ENCODE data around the gene ZNF362.

The ZNF362 gene

GRCh38 chr1:33259879-33260278 is 3.6 kb downstream of the ZNF362 start:
- H3K79me1 ChIP-seq (ENCODE audit: low read length) = peaks cover 36% of the 10 kb centered on the region
- H4K5ac ChIP-seq (ENCODE audit: low read length) = no peak overlapping the region
- H3K27me3 ChIP-seq (ENCODE audit: insufficient read depth, low read length, poor library complexity) = no peaks in the 10 kb centered on the region
- H4K8ac ChIP-seq (ENCODE audit: low read depth, low read length) = no peak overlapping the region
- H3K4me1 ChIP-seq (ENCODE audit: control insufficient read depth, low read depth, low read length) = peaks cover 20% of the 10 kb centered on the region
- WGBS (ENCODE audit: extremely low coverage, insufficient coverage, low lambda C conversion rate) = no CpG with 5 or more reads among the region's 3 CpGs
- no peak overlapping the region for H2AK5ac ChIP-seq (ENCODE audit: low read length)
- no peak overlapping the region for H3K4me3 ChIP-seq (ENCODE audit: low read length)
- no peak overlapping the region for H3K18ac ChIP-seq (ENCODE audit: low read length)
- no peak overlapping the region for H3K27ac ChIP-seq (ENCODE audit: low read depth, low read length)
- H3K56ac ChIP-seq (ENCODE audit: low read length) = no peak overlapping the region
- no peak overlapping the region for H3K23ac ChIP-seq (ENCODE audit: low read length)
- H3K4ac ChIP-seq (ENCODE audit: low read depth, low read length) = no peak overlapping the region
- peaks cover 34% of the 10 kb centered on the region for H3K79me2 ChIP-seq (ENCODE audit: control insufficient read depth, insufficient read depth, low read length)
- H2BK120ac ChIP-seq (ENCODE audit: low read depth, low read length) = no peak overlapping the region
- no peak overlapping the region for H3K9ac ChIP-seq (ENCODE audit: low read length)
- no peak overlapping the region for H3K4me2 ChIP-seq (ENCODE audit: low read length)
- no peak overlapping the region for H2BK5ac ChIP-seq (ENCODE audit: low read length)
- DNase-seq = no peak
- H2BK15ac ChIP-seq (replicated peaks; ENCODE audit: low read depth) = no peak overlapping the region
- peaks cover 1% of the 10 kb centered on the region for H3K36me3 ChIP-seq (ENCODE audit: control insufficient read depth, insufficient read depth, low read length)

- Histone ChIP-seq H3K4me2 (ENCODE audit: low read length) (no peak overlapping the region), H3K4me3 (ENCODE audit: low read length) (no peak overlapping the region), H3K9ac (ENCODE audit: low read length) (no peak overlapping the region), H3K4ac (ENCODE audit: low read depth, low read length) (no peak overlapping the region), H3K4me1 (ENCODE audit: control insufficient read depth, low read depth, low read length) (peaks cover 20% of the 10 kb centered on the region), H3K27me3 (ENCODE audit: insufficient read depth, low read length, poor library complexity) (no peaks in the 10 kb centered on the region), H4K8ac (ENCODE audit: low read depth, low read length) (no peak overlapping the region), H3K23ac (ENCODE audit: low read length) (no peak overlapping the region), H3K36me3 (ENCODE audit: control insufficient read depth, insufficient read depth, low read length) (peaks cover 1% of the 10 kb centered on the region), H2BK15ac (replicated peaks; ENCODE audit: low read depth) (no peak overlapping the region), H3K27ac (ENCODE audit: low read depth, low read length) (no peak overlapping the region), H3K56ac (ENCODE audit: low read length) (no peak overlapping the region), H2AK5ac (ENCODE audit: low read length) (no peak overlapping the region), H4K5ac (ENCODE audit: low read length) (no peak overlapping the region), H2BK120ac (ENCODE audit: low read depth, low read length) (no peak overlapping the region), H2BK5ac (ENCODE audit: low read length) (no peak overlapping the region), H3K18ac (ENCODE audit: low read length) (no peak overlapping the region), H3K79me1 (ENCODE audit: low read length) (peaks cover 36% of the 10 kb centered on the region), H3K79me2 (ENCODE audit: control insufficient read depth, insufficient read depth, low read length) (peaks cover 34% of the 10 kb centered on the region)
- DNase-seq = no peak
- WGBS (ENCODE audit: extremely low coverage, insufficient coverage, low lambda C conversion rate) = no CpG with 5 or more reads among the region's 5 CpGs
Measured at GRCh38 chr1:33260439-33260838, 4.1 kb downstream of the ZNF362 start.

GRCh38 chr1:33261344-33261743 is 5.1 kb downstream of the ZNF362 start:
- Histone ChIP-seq H3K4me3 (ENCODE audit: low read length) (no peak overlapping the region), H2AK5ac (ENCODE audit: low read length) (no peak overlapping the region), H3K4me2 (ENCODE audit: low read length) (no peak overlapping the region), H3K18ac (ENCODE audit: low read length) (no peak overlapping the region), H3K27ac (ENCODE audit: low read depth, low read length) (no peak overlapping the region), H3K36me3 (ENCODE audit: control insufficient read depth, insufficient read depth, low read length) (peaks cover 1% of the 10 kb centered on the region), H4K5ac (ENCODE audit: low read length) (no peak overlapping the region), H3K4me1 (ENCODE audit: control insufficient read depth, low read depth, low read length) (peaks cover 20% of the 10 kb centered on the region), H3K23ac (ENCODE audit: low read length) (peak overlapping the region; percentile 89), H3K9ac (ENCODE audit: low read length) (no peak overlapping the region), H3K56ac (ENCODE audit: low read length) (peak overlapping the region; percentile 56), H3K79me2 (ENCODE audit: control insufficient read depth, insufficient read depth, low read length) (peaks cover 34% of the 10 kb centered on the region), H3K79me1 (ENCODE audit: low read length) (peaks cover 43% of the 10 kb centered on the region), H2BK120ac (ENCODE audit: low read depth, low read length) (no peak overlapping the region), H2BK5ac (ENCODE audit: low read length) (no peak overlapping the region), H3K27me3 (ENCODE audit: insufficient read depth, low read length, poor library complexity) (no peaks in the 10 kb centered on the region), H3K4ac (ENCODE audit: low read depth, low read length) (no peak overlapping the region), H4K8ac (ENCODE audit: low read depth, low read length) (no peak overlapping the region), H2BK15ac (replicated peaks; ENCODE audit: low read depth) (no peak overlapping the region)
- DNase-seq = no peak
- WGBS (ENCODE audit: extremely low coverage, insufficient coverage, low lambda C conversion rate) = no CpG with 5 or more reads among the region's 7 CpGs

GRCh38 chr1:33263890-33264504 is 7.7 kb downstream of the ZNF362 start:
- Histone ChIP-seq H2BK15ac (replicated peaks; ENCODE audit: low read depth) (no peak overlapping the region), H3K4me1 (ENCODE audit: control insufficient read depth, low read depth, low read length) (peaks cover 11% of the 10 kb centered on the region), H3K56ac (ENCODE audit: low read length) (no peak overlapping the region), H4K8ac (ENCODE audit: low read depth, low read length) (no peak overlapping the region), H3K4ac (ENCODE audit: low read depth, low read length) (no peak overlapping the region), H2AK5ac (ENCODE audit: low read length) (no peak overlapping the region), H3K9ac (ENCODE audit: low read length) (no peak overlapping the region), H3K79me2 (ENCODE audit: control insufficient read depth, insufficient read depth, low read length) (peaks cover 18% of the 10 kb centered on the region), H3K4me2 (ENCODE audit: low read length) (no peak overlapping the region), H3K18ac (ENCODE audit: low read length) (no peak overlapping the region), H3K27ac (ENCODE audit: low read depth, low read length) (no peak overlapping the region), H3K27me3 (ENCODE audit: insufficient read depth, low read length, poor library complexity) (no peaks in the 10 kb centered on the region), H3K23ac (ENCODE audit: low read length) (no peak overlapping the region), H2BK120ac (ENCODE audit: low read depth, low read length) (no peak overlapping the region), H3K36me3 (ENCODE audit: control insufficient read depth, insufficient read depth, low read length) (peaks cover 1% of the 10 kb centered on the region), H2BK5ac (ENCODE audit: low read length) (no peak overlapping the region), H3K79me1 (ENCODE audit: low read length) (peaks cover 37% of the 10 kb centered on the region), H3K4me3 (ENCODE audit: low read length) (no peak overlapping the region), H4K5ac (ENCODE audit: low read length) (no peak overlapping the region)
- no peak for DNase-seq
- WGBS (ENCODE audit: extremely low coverage, insufficient coverage, low lambda C conversion rate) = no CpG with 5 or more reads among the region's 5 CpGs

- WGBS (ENCODE audit: extremely low coverage, insufficient coverage, low lambda C conversion rate) = no CpG with 5 or more reads among the region's 10 CpGs
- DNase-seq = no peak
- no peak overlapping the region for H3K27ac ChIP-seq (ENCODE audit: low read depth, low read length)
- peaks cover 32% of the 10 kb centered on the region for H3K79me1 ChIP-seq (ENCODE audit: low read length)
- no peak overlapping the region for H2BK120ac ChIP-seq (ENCODE audit: low read depth, low read length)
- H3K4me1 ChIP-seq (ENCODE audit: control insufficient read depth, low read depth, low read length) = peaks cover 5% of the 10 kb centered on the region
- no peak overlapping the region for H3K9ac ChIP-seq (ENCODE audit: low read length)
- peak overlapping the region; percentile 66 for H3K23ac ChIP-seq (ENCODE audit: low read length)
- H3K56ac ChIP-seq (ENCODE audit: low read length) = no peak overlapping the region
- peaks cover 7% of the 10 kb centered on the region for H3K79me2 ChIP-seq (ENCODE audit: control insufficient read depth, insufficient read depth, low read length)
- no peak overlapping the region for H4K5ac ChIP-seq (ENCODE audit: low read length)
- no peaks in the 10 kb centered on the region for H3K36me3 ChIP-seq (ENCODE audit: control insufficient read depth, insufficient read depth, low read length)
- no peak overlapping the region for H2BK5ac ChIP-seq (ENCODE audit: low read length)
- no peak overlapping the region for H3K4ac ChIP-seq (ENCODE audit: low read depth, low read length)
- no peak overlapping the region for H2AK5ac ChIP-seq (ENCODE audit: low read length)
- H2BK15ac ChIP-seq (replicated peaks; ENCODE audit: low read depth) = no peak overlapping the region
- no peaks in the 10 kb centered on the region for H3K27me3 ChIP-seq (ENCODE audit: insufficient read depth, low read length, poor library complexity)
- no peak overlapping the region for H3K4me2 ChIP-seq (ENCODE audit: low read length)
- H3K4me3 ChIP-seq (ENCODE audit: low read length) = no peak overlapping the region
- H4K8ac ChIP-seq (ENCODE audit: low read depth, low read length) = no peak overlapping the region
- no peak overlapping the region for H3K18ac ChIP-seq (ENCODE audit: low read length)
Measured at GRCh38 chr1:33265780-33266605, 9.7 kb downstream of the ZNF362 start.
